ENCODE measurements around the gene DIAPH1.

Gene DIAPH1

DNA sequence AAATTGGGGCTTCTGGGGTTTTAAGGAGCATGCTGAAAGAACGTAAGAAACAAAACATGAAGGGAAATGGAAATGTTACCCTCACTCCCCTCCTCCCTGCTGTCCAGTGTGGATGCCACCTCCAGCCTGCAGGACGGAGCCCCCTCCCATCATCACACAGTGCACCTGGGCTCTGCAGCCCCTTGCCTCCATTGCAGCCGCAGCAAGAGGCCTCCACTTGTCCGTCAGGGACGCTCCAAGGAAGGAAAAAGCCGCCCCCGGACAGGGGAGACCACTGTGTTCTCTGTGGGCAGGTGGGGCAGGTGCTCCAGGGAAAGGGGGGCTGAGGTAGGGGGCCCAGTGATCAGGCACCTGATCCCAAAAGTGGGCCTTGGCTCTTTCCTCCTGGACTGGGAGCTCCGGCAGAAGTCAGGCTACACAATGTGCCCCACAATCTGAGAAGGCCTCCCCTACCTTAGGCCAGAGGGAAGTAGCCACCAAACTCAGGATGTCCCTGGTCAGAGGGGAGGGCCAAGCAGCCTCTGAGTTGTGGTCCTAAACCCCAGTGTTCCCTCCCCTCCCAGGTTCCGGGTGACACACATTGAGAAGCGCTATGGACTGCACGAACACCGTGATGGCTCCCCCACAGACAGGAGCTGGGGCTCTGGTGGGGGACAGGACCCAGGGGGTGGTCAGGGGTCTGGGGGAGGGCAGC is 20.7 kb upstream of the DIAPH1 start:
- peaks cover 5% of the 10 kb centered on the region for H3K4me1 ChIP-seq (ENCODE audit: control insufficient read depth, insufficient read depth, low read length, poor library complexity, severe bottlenecking)
- no peaks in the 10 kb centered on the region for H3K9me3 ChIP-seq (ENCODE audit: control insufficient read depth, low read length)
- WGBS, 2 experiments (ENCODE audit: insufficient coverage in 2 of 2), result 89 to 98% methylated on average over 5 to 8 of the region's 12 CpGs
- no peak overlapping the region for H3K4me3 ChIP-seq (ENCODE audit: extremely low read depth, insufficient read depth, low read length, poor library complexity, severe bottlenecking)
- H3K27ac ChIP-seq (ENCODE audit: low read depth, low read length, severe bottlenecking), result no peak overlapping the region
- peaks cover 31% of the 10 kb centered on the region for H3K36me3 ChIP-seq (ENCODE audit: control insufficient read depth, insufficient read depth, low read length)

- peaks cover 23% of the 10 kb centered on the region for H3K36me3 ChIP-seq (ENCODE audit: control insufficient read depth, insufficient read depth, low read length)
- 100% methylated on average over 2 of the region's 2 CpGs; no CpG with 5 or more reads in 1 of the 2 experiments for WGBS, 2 experiments (ENCODE audit: insufficient coverage in 2 of 2)
- H3K4me1 ChIP-seq (ENCODE audit: control insufficient read depth, insufficient read depth, low read length, poor library complexity, severe bottlenecking), result peaks cover 5% of the 10 kb centered on the region
- H3K27ac ChIP-seq (ENCODE audit: low read depth, low read length, severe bottlenecking), result no peak overlapping the region
- H3K4me3 ChIP-seq (ENCODE audit: extremely low read depth, insufficient read depth, low read length, poor library complexity, severe bottlenecking), result no peak overlapping the region
- H3K9me3 ChIP-seq (ENCODE audit: control insufficient read depth, low read length), result no peaks in the 10 kb centered on the region
These were observed 20.0 kb upstream of the DIAPH1 start for GRCh38 chr5:141638771-141639170.

GRCh38 chr5:141637767-141638419 is 19.1 kb upstream of the DIAPH1 start:
- no peak overlapping the region for H3K27ac ChIP-seq (ENCODE audit: low read depth, low read length, severe bottlenecking)
- WGBS, 2 experiments (ENCODE audit: insufficient coverage in 2 of 2), result 14% methylated on average over 28 to 30 of the region's 40 CpGs
- peak overlapping the region; percentile 99 for H3K4me3 ChIP-seq (ENCODE audit: extremely low read depth, insufficient read depth, low read length, poor library complexity, severe bottlenecking)
- H3K36me3 ChIP-seq (ENCODE audit: control insufficient read depth, insufficient read depth, low read length), result peaks cover 20% of the 10 kb centered on the region
- H3K9me3 ChIP-seq (ENCODE audit: control insufficient read depth, low read length), result no peaks in the 10 kb centered on the region
- H3K4me1 ChIP-seq (ENCODE audit: control insufficient read depth, insufficient read depth, low read length, poor library complexity, severe bottlenecking), result peaks cover 5% of the 10 kb centered on the region

DNA sequence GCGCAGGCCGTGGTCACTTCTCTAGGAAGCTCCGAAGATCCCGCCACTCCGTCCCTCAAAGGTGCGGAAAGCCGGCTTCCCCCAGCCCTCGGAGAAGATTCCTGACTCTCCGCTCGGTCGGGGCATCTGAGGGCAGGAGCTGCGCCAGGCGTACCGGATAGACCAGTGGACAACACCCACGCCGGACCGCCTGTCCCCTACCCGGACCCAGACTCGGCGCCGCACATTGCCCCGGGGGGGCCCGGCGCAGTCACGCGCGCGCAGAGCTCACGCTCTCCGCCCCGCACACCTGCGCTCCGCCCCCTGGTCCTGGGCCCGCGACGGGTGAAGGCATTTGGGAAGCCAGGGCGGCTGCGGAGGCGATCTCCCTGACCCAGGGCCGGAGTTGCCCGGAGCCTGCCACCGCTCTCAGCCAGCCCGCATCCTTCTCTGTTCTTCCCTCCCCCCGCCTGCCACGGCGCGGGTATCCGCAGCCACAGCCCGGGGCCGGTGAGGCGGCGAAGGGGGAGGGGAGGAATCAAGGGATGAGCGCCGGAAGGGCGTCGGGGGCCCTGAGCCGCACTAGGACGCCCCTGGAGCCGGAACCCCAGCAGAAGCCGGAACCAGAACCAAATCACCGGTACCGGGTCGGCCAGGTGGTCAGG is 18.4 kb upstream of the DIAPH1 start:
- H3K4me1 ChIP-seq (ENCODE audit: control insufficient read depth, insufficient read depth, low read length, poor library complexity, severe bottlenecking), result peaks cover 5% of the 10 kb centered on the region
- H3K9me3 ChIP-seq (ENCODE audit: control insufficient read depth, low read length), result no peaks in the 10 kb centered on the region
- peak overlapping the region; percentile 99 for H3K4me3 ChIP-seq (ENCODE audit: extremely low read depth, insufficient read depth, low read length, poor library complexity, severe bottlenecking)
- H3K27ac ChIP-seq (ENCODE audit: low read depth, low read length, severe bottlenecking), result peak overlapping the region; percentile 23
- H3K36me3 ChIP-seq (ENCODE audit: control insufficient read depth, insufficient read depth, low read length), result peaks cover 22% of the 10 kb centered on the region
- 0 to 2% methylated on average over 38 to 52 of the region's 63 CpGs for WGBS, 2 experiments (ENCODE audit: insufficient coverage in 2 of 2)

DNA sequence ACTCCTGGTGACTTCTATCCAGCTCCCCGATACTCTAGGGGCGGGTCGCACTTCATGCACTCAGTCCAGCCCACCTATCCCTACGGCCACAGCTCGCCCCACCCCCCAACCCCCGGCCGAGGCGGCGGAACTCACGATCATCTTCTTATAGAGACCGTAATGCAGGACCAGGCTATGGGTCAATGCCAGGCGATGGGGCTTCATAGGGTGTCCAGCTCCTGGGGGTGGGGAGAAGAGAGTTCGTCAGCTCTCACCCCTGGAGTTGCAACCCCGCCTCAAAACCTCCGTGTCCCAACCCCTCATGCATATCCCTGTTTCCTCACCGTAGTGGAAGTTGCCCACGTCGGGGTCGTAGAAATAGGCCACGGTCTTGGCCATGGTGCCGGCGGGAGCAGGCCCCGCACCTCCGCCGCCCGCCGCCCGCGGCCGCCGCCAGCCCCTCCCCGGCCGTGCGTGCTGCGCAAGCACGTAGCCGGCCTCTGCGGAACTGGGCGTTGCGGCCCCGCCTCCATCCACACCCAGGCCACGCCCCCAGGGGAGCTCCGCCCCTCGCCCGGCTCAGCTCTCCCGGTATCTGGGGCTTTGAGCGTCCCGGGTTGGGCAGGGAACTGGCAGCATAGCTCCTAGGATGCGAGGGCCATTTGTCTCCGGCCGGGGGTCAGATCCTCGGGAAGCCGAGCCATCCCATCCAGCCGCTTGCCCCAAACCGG is 17.8 kb upstream of the DIAPH1 start, which contains the start of the genes HDAC3 and RELL2:
HDAC3 (minus strand) TSS at position 437 of the 710 bp plus-strand sequence; CDS start at position 378, 59 bp downstream.
RELL2 (plus strand) TSS at position 585 of the 710 bp plus-strand sequence. CDS start 1,229 bp downstream, outside the sequence.
- peak within 1 kb of the TSS; percentile 79 for H3K27ac ChIP-seq (ENCODE audit: low read depth, low read length, severe bottlenecking)

DNA sequence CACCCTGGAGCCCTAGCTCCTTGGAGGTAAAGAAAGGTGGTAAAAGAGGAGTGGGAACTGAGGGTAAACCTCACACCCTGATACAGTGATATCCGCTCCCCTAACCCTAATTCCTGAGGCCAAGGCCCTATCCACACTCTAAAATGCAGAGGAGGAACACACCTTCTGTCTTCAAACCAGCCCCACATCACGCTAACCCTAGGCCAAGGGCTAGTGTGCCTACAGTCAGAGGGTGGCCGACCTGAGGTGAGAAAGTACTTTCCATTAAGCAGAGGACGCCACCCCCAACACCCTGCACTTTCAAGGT is 17.3 kb upstream of the DIAPH1 start:
- Histone ChIP-seq H3K9me3 (ENCODE audit: control insufficient read depth, low read length) (no peaks in the 10 kb centered on the region), H3K27ac (ENCODE audit: low read depth, low read length, severe bottlenecking) (peak overlapping the region; percentile 79), H3K36me3 (ENCODE audit: control insufficient read depth, insufficient read depth, low read length) (peaks cover 28% of the 10 kb centered on the region), H3K4me3 (ENCODE audit: extremely low read depth, insufficient read depth, low read length, poor library complexity, severe bottlenecking) (peak overlapping the region; percentile 99), H3K4me1 (ENCODE audit: control insufficient read depth, insufficient read depth, low read length, poor library complexity, severe bottlenecking) (peaks cover 5% of the 10 kb centered on the region)
- WGBS, 2 experiments (ENCODE audit: insufficient coverage in 2 of 2), result 0% methylated on average over 1 to 2 of the region's 4 CpGs

More for the DNA sequence above, 17.8 kb upstream of the DIAPH1 start, which contains the start of the genes HDAC3 and RELL2:
- H3K36me3 ChIP-seq (ENCODE audit: control insufficient read depth, insufficient read depth, low read length), result peaks cover 27% of the 10 kb centered on the region
- peak within 1 kb of the TSS; percentile 99 for H3K4me3 ChIP-seq (ENCODE audit: extremely low read depth, insufficient read depth, low read length, poor library complexity, severe bottlenecking)
- H3K4me1 ChIP-seq (ENCODE audit: control insufficient read depth, insufficient read depth, low read length, poor library complexity, severe bottlenecking), result peaks cover 5% of the 10 kb centered on the region
- WGBS, 2 experiments (ENCODE audit: insufficient coverage in 2 of 2), result 1% methylated on average over 32 to 37 of the region's 55 CpGs
- H3K9me3 ChIP-seq (ENCODE audit: control insufficient read depth, low read length), result no peaks in the 10 kb centered on the region

DNA sequence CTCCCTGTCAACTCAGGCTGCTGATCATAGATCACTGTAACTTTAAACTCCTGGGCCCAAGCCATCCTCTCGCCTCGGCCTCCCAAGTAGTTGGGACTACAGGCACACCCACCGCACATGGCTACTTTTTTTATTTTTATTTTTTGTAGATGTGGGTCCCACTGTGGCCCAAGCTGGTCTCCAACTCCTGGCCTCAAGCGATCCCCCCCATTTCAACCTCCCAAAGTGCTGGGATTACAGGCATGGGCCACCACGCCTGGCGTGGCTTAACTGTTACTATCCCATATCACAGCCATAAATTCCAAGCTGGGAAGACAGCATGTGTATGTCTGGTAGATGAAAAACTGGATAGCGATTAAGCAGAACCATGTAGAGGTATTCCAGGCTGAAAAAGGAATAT is 16.8 kb upstream of the DIAPH1 start:
- Histone ChIP-seq H3K27ac (ENCODE audit: low read depth, low read length, severe bottlenecking) (no peak overlapping the region), H3K9me3 (ENCODE audit: control insufficient read depth, low read length) (no peaks in the 10 kb centered on the region), H3K36me3 (ENCODE audit: control insufficient read depth, insufficient read depth, low read length) (peaks cover 30% of the 10 kb centered on the region), H3K4me3 (ENCODE audit: extremely low read depth, insufficient read depth, low read length, poor library complexity, severe bottlenecking) (peak overlapping the region; percentile 99), H3K4me1 (ENCODE audit: control insufficient read depth, insufficient read depth, low read length, poor library complexity, severe bottlenecking) (peaks cover 5% of the 10 kb centered on the region)
- no CpG with 5 or more reads among the region's 7 CpGs for WGBS, 2 experiments (ENCODE audit: insufficient coverage in 2 of 2)

- peaks cover 38% of the 10 kb centered on the region for H3K36me3 ChIP-seq (ENCODE audit: control insufficient read depth, insufficient read depth, low read length)
- H3K4me3 ChIP-seq (ENCODE audit: extremely low read depth, insufficient read depth, low read length, poor library complexity, severe bottlenecking), result no peak overlapping the region
- peaks cover 5% of the 10 kb centered on the region for H3K4me1 ChIP-seq (ENCODE audit: control insufficient read depth, insufficient read depth, low read length, poor library complexity, severe bottlenecking)
- H3K9me3 ChIP-seq (ENCODE audit: control insufficient read depth, low read length), result no peaks in the 10 kb centered on the region
- WGBS, 2 experiments (ENCODE audit: insufficient coverage in 2 of 2), result 91 to 94% methylated on average over 4 of the region's 6 CpGs
- H3K27ac ChIP-seq (ENCODE audit: low read depth, low read length, severe bottlenecking), result no peak overlapping the region
These were observed 15.9 kb upstream of the DIAPH1 start for GRCh38 chr5:141634720-141635119.

GRCh38 chr5:141633871-141634561 is 15.2 kb upstream of the DIAPH1 start:
- no peak overlapping the region for H3K27ac ChIP-seq (ENCODE audit: low read depth, low read length, severe bottlenecking)
- WGBS, 2 experiments (ENCODE audit: insufficient coverage in 2 of 2), result 98 to 100% methylated on average over 4 of the region's 5 CpGs
- peaks cover 5% of the 10 kb centered on the region for H3K4me1 ChIP-seq (ENCODE audit: control insufficient read depth, insufficient read depth, low read length, poor library complexity, severe bottlenecking)
- no peaks in the 10 kb centered on the region for H3K9me3 ChIP-seq (ENCODE audit: control insufficient read depth, low read length)
- no peak overlapping the region for H3K4me3 ChIP-seq (ENCODE audit: extremely low read depth, insufficient read depth, low read length, poor library complexity, severe bottlenecking)
- peaks cover 45% of the 10 kb centered on the region for H3K36me3 ChIP-seq (ENCODE audit: control insufficient read depth, insufficient read depth, low read length)

DNA sequence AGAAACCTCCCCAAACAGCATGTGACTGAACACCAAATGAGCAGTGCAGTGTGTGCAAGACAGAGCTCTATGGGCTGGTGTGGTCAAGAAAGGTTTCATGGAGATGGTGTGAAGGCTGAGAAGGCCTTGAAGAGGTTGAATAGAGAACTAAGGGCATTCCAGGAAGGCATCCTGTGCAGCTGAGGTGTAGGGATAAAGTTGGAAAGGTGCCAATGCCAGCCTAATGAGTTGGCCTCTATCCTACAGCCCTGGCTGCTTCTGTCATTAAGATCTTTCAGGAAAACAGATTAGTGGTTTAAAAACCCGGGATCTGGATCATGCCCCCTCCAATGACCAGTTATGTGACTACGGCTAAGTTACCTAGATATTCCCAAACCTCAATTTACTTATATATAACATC is 13.8 kb upstream of the DIAPH1 start:
- peaks cover 59% of the 10 kb centered on the region for H3K36me3 ChIP-seq (ENCODE audit: control insufficient read depth, insufficient read depth, low read length)
- H3K9me3 ChIP-seq (ENCODE audit: control insufficient read depth, low read length), result no peaks in the 10 kb centered on the region
- H3K4me1 ChIP-seq (ENCODE audit: control insufficient read depth, insufficient read depth, low read length, poor library complexity, severe bottlenecking), result peaks cover 5% of the 10 kb centered on the region
- WGBS, 2 experiments (ENCODE audit: insufficient coverage in 2 of 2), result 66 to 80% methylated on average over 1 to 2 of the region's 2 CpGs
- no peak overlapping the region for H3K4me3 ChIP-seq (ENCODE audit: extremely low read depth, insufficient read depth, low read length, poor library complexity, severe bottlenecking)
- no peak overlapping the region for H3K27ac ChIP-seq (ENCODE audit: low read depth, low read length, severe bottlenecking)

Data from mesodermal cell (in vitro differentiated cells).